Measurements from ENCODE around the gene SNX5.

Gene SNX5

GRCh38 chr20:17932396-17932795, 36.2 kb downstream of the SNX5 start:
- Histone ChIP-seq H3K36me3 (ENCODE audit: control insufficient read depth, insufficient read depth, low read length) (no peaks in the 10 kb centered on the region), H3K27ac (ENCODE audit: low read depth, low read length) (no peak overlapping the region), H3K4me3 (ENCODE audit: low read length) (no peak overlapping the region), H3K9ac (ENCODE audit: low read length) (no peak overlapping the region), H3K4me1 (ENCODE audit: control insufficient read depth, insufficient read depth, low read length) (peaks cover 16% of the 10 kb centered on the region), H3K27me3 (ENCODE audit: control insufficient read depth, insufficient read depth, low read length) (no peaks in the 10 kb centered on the region)

DNA sequence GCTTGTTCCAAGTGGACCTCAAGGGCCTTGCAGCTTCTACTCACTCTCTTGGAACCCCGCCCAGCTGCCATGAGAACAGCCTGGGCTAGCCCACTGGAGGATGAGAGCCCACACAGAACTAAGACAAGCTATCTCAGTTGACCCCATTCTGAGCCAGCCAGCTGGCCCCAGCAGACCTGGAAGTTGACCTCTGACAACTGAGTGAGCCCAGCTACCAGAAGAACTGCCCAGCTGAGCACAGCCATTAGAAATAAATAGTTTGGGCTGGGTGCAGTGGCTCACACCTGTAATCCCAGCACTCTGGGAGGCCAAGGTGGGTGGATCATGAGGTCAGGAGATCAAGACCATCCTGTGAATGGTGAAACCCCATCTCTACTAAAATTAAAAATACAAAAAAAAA, 37.1 kb downstream of the SNX5 start:
- Histone ChIP-seq H3K36me3 (ENCODE audit: control insufficient read depth, insufficient read depth, low read length) (no peaks in the 10 kb centered on the region), H3K4me1 (ENCODE audit: control insufficient read depth, insufficient read depth, low read length) (peaks cover 8% of the 10 kb centered on the region), H3K27ac (ENCODE audit: low read depth, low read length) (no peak overlapping the region)

DNA sequence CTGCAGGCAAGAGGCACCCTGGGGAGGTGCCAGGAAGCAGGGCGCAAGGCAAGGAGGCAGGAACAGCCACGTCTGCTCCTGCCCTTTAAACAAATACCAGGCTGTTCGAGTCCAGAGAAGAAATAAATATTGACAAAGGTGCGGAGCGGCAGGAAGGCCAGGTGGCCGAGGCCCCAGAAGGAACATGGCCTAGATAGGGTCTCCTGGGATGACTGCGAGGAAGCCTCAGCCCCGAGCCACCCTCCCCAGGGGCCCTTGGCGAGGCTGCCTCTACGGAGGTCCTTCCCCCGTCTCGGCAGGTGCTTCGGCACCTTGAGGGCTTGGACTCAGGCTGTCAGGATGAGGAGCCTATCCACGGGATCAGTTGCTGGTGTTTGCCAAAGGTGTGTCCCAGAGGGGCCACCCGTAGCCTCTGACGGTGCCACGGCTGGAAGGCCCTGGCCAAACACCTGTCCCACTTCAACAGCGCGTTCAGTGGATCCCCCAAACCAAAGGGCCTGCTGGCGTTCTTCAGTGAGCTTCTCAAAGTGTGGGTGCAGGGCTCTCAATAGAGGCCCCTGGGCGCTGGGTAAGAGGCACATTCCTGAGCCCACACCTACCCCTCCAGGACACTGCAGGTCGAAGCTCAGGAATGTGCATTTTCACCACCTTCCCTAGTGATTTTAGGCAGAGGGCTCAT, 39.8 kb downstream of the SNX5 start:
- H3K27ac ChIP-seq (ENCODE audit: low read depth, low read length), result no peak overlapping the region

More for the DNA sequence above, 37.1 kb downstream of the SNX5 start:
- Histone ChIP-seq H3K27me3 (ENCODE audit: control insufficient read depth, insufficient read depth, low read length) (no peaks in the 10 kb centered on the region), H3K4me3 (ENCODE audit: low read length) (no peak overlapping the region), H3K9ac (ENCODE audit: low read length) (no peak overlapping the region)

GRCh38 chr20:17928211-17928611, 40.4 kb downstream of the SNX5 start:
- H3K27me3 ChIP-seq (ENCODE audit: control insufficient read depth, insufficient read depth, low read length), result no peaks in the 10 kb centered on the region
- no peaks in the 10 kb centered on the region for H3K4me1 ChIP-seq (ENCODE audit: control insufficient read depth, insufficient read depth, low read length)
- no peak overlapping the region for H3K4me3 ChIP-seq (ENCODE audit: low read length)
- H3K27ac ChIP-seq (ENCODE audit: low read depth, low read length), result no peak overlapping the region
- H3K36me3 ChIP-seq (ENCODE audit: control insufficient read depth, insufficient read depth, low read length), result no peaks in the 10 kb centered on the region
- no peak overlapping the region for H3K9ac ChIP-seq (ENCODE audit: low read length)

More for the DNA sequence above, 39.8 kb downstream of the SNX5 start:
- Histone ChIP-seq H3K27me3 (ENCODE audit: control insufficient read depth, insufficient read depth, low read length) (no peaks in the 10 kb centered on the region), H3K9ac (ENCODE audit: low read length) (no peak overlapping the region), H3K4me3 (ENCODE audit: low read length) (no peak overlapping the region), H3K4me1 (ENCODE audit: control insufficient read depth, insufficient read depth, low read length) (no peaks in the 10 kb centered on the region), H3K36me3 (ENCODE audit: control insufficient read depth, insufficient read depth, low read length) (no peaks in the 10 kb centered on the region)

DNA sequence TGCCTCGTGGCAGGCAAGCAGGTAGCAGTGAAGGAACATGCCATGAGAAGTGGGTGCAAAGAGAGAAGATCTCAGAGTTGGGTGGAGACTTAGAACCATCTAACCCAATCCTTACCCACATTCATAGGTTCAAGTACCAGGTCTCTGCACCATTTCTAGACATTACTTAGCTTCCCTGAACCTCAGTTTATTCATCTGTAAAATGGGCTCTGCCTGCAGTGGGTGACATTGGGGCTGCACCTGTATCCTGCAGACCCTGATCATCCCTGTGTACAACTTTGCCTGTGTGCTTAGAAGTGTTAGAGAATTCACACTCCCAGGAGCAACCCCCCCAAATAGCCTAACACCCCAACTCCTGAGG, 42.7 kb downstream of the SNX5 start:
- Histone ChIP-seq H3K36me3 (ENCODE audit: control insufficient read depth, insufficient read depth, low read length) (no peaks in the 10 kb centered on the region), H3K9ac (ENCODE audit: low read length) (no peak overlapping the region), H3K27ac (ENCODE audit: low read depth, low read length) (no peak overlapping the region), H3K4me3 (ENCODE audit: low read length) (no peak overlapping the region), H3K4me1 (ENCODE audit: control insufficient read depth, insufficient read depth, low read length) (no peaks in the 10 kb centered on the region), H3K27me3 (ENCODE audit: control insufficient read depth, insufficient read depth, low read length) (no peaks in the 10 kb centered on the region)

DNA sequence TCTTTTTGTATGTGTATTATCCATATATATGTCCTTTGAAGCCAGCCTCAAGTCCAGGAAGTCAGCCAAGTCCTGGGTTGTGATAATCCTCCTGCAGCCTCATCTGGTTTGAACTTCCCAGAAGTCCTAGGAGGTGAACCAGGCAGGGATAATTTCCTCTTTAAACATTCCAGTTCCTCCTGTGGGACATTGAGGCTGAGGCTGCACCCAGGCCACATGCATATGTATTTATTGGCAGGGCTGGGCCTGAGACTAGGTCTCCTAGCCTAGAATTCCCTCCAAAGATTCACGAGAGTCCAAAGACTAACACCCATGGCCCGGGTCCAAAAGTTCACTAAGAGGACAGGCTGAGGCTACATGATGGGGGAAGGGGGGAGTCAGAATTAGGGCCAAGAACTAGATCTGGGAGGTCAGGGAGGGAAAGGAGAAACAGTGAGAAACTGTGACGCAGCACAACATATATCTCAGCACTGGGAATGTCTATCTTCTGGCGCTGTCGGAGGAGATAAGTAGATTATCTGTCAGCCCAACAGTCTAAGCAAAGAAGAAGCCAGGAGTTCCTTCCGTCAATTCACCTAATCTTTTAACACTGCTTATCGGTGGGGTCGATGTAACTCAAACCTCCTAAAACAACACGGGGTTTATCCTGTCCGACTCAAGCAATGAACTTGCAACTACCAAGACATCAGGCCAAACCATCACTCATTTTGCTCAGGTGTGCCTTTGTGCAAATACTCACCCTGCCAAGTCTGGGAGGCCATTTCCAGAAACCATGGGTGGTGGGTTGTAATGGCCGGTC, 43.3 kb downstream of the SNX5 start:
- no peaks in the 10 kb centered on the region for H3K27me3 ChIP-seq (ENCODE audit: control insufficient read depth, insufficient read depth, low read length)
- no peak overlapping the region for H3K9ac ChIP-seq (ENCODE audit: low read length)
- H3K4me1 ChIP-seq (ENCODE audit: control insufficient read depth, insufficient read depth, low read length), result no peaks in the 10 kb centered on the region
- H3K36me3 ChIP-seq (ENCODE audit: control insufficient read depth, insufficient read depth, low read length), result no peaks in the 10 kb centered on the region
- no peak overlapping the region for H3K4me3 ChIP-seq (ENCODE audit: low read length)
- no peak overlapping the region for H3K27ac ChIP-seq (ENCODE audit: low read depth, low read length)

DNA sequence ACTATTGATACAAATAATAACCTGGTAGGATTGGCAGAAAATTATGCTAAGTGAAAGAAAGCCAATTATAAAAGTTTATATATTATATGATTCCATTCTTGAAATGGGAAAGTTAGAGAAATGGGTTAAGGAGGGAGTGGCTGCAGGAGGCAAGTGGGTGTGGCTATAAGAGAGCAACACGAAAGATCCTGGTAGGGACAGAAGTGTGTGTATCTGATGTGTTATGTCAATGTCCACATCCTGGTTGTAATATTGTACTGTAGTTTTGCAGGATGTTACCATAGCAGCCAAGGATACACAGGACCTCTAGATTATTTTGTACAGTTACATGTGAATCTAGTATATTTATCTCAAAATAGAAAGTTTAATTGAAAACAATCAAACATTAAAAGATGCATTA, 46.8 kb downstream of the SNX5 start:
- Histone ChIP-seq H3K4me3 (ENCODE audit: low read length) (no peak overlapping the region), H3K27me3 (ENCODE audit: control insufficient read depth, insufficient read depth, low read length) (no peaks in the 10 kb centered on the region), H3K9ac (ENCODE audit: low read length) (no peak overlapping the region), H3K36me3 (ENCODE audit: control insufficient read depth, insufficient read depth, low read length) (no peaks in the 10 kb centered on the region), H3K4me1 (ENCODE audit: control insufficient read depth, insufficient read depth, low read length) (no peaks in the 10 kb centered on the region), H3K27ac (ENCODE audit: low read depth, low read length) (no peak overlapping the region)

DNA sequence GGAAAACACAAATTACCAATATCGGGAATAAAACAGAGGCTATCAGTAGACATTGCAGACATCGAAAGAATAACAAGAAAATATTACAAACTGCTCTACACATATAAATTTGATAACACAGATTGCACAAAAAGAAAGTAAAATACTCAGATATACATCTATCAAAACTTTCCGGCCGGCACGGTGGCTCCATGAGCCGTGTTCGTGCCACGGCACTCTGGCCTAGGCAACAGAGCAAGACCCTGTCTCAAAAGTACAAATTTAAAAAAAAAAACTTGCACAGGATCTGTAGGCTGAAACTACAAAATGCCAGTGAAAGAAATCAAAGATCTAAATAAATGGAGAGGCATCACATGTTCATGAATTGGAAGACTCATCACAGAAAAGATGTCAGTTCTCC, 49.4 kb downstream of the SNX5 start:
- Histone ChIP-seq H3K4me3 (ENCODE audit: low read length) (no peak overlapping the region), H3K27me3 (ENCODE audit: control insufficient read depth, insufficient read depth, low read length) (no peaks in the 10 kb centered on the region), H3K36me3 (ENCODE audit: control insufficient read depth, insufficient read depth, low read length) (no peaks in the 10 kb centered on the region), H3K9ac (ENCODE audit: low read length) (no peak overlapping the region), H3K4me1 (ENCODE audit: control insufficient read depth, insufficient read depth, low read length) (no peaks in the 10 kb centered on the region), H3K27ac (ENCODE audit: low read depth, low read length) (no peak overlapping the region)

DNA sequence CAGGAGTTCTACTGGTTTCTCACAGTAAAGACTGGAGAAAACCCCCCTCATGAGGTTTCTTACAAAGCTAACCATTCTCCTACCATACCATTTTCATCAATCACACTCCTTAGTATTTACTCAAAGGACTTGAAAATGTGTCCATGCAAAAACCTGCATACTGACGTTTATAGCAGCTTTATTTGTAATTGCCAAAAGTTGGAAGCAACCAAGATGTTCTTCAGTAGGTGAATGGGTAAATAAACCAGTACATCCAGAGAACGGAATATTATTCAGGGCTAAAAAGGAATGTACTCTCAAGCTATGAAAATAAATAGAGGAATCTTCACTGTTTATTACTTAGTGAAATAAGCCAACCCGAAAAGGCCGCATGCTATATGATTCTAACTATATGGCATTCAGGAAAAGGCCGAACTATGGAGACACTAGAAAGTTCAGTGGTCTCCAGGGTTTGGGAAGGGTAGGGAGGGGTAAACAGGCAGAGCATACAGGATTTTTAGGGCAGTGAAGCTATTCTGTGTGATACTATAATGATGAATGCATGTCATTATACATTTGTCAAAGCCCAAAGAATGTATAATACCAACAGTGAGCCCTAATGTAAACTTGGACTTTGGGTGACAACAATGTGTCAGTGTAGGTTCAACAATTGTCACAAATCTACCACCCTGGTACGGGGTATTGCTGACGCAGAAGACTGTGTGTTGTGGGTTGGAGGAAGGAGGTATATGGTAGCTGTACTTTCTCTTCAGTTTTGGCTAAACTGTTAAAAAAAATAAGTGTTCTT, 50.6 kb downstream of the SNX5 start:
- Histone ChIP-seq H3K27me3 (ENCODE audit: control insufficient read depth, insufficient read depth, low read length) (no peaks in the 10 kb centered on the region), H3K27ac (ENCODE audit: low read depth, low read length) (no peak overlapping the region), H3K36me3 (ENCODE audit: control insufficient read depth, insufficient read depth, low read length) (no peaks in the 10 kb centered on the region), H3K4me3 (ENCODE audit: low read length) (no peak overlapping the region), H3K4me1 (ENCODE audit: control insufficient read depth, insufficient read depth, low read length) (no peaks in the 10 kb centered on the region), H3K9ac (ENCODE audit: low read length) (no peak overlapping the region)

DNA sequence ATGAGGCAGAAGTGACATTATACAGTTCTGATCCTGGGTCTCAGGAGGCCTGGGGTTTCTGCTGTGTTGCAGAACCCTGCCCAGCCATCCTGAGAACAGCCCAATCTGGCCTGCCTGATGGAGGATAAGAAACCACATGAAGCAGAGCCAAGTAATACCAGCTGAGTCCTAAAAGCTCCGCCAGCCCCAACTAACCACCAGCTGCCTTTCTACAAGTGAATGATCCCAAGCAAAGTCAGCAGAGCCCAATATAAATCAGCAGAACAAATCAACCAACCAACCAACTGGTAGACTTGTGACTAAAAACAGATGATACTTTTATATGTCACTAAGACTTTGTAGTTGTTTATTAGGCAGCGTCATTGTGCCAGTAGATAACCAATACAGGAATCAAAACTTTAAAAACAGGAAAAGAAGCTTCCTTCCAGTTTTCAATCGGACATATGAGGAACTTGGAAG, 52.1 kb downstream of the SNX5 start:
- no peaks in the 10 kb centered on the region for H3K4me1 ChIP-seq (ENCODE audit: control insufficient read depth, insufficient read depth, low read length)
- no peaks in the 10 kb centered on the region for H3K36me3 ChIP-seq (ENCODE audit: control insufficient read depth, insufficient read depth, low read length)
- no peak overlapping the region for H3K27ac ChIP-seq (ENCODE audit: low read depth, low read length)

DNA sequence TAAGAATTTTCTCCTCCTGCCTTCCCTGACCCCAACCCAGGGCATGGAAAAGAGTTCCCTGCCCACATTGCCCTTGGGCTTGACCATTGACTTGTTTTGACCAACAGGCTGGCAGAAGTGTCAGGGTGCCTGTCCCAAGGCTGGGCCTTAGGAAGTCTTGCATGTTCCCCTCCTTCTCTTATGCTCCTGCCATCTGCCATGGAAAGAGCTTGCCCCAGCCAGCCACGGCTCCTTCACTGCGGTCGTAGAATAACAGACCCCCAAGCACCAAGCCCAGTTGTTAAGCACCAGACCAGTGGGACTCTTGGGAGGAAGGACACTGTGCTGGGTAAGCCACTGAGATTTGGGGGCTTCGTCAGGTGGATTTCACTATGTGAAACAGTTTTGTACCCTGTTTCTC, 53.6 kb downstream of the SNX5 start:
- no peak overlapping the region for H3K27ac ChIP-seq (ENCODE audit: low read depth, low read length)
- H3K9ac ChIP-seq (ENCODE audit: low read length), result no peak overlapping the region
- no peaks in the 10 kb centered on the region for H3K27me3 ChIP-seq (ENCODE audit: control insufficient read depth, insufficient read depth, low read length)
- H3K4me3 ChIP-seq (ENCODE audit: low read length), result no peak overlapping the region
- H3K4me1 ChIP-seq (ENCODE audit: control insufficient read depth, insufficient read depth, low read length), result peaks cover 2% of the 10 kb centered on the region
- no peaks in the 10 kb centered on the region for H3K36me3 ChIP-seq (ENCODE audit: control insufficient read depth, insufficient read depth, low read length)

More for the DNA sequence above, 52.1 kb downstream of the SNX5 start:
- Histone ChIP-seq H3K9ac (ENCODE audit: low read length) (no peak overlapping the region), H3K4me3 (ENCODE audit: low read length) (no peak overlapping the region), H3K27me3 (ENCODE audit: control insufficient read depth, insufficient read depth, low read length) (no peaks in the 10 kb centered on the region)

GRCh38 chr20:17912916-17913315, 55.7 kb downstream of the SNX5 start:
- no peak overlapping the region for H3K9ac ChIP-seq (ENCODE audit: low read length)
- H3K27me3 ChIP-seq (ENCODE audit: control insufficient read depth, insufficient read depth, low read length), result no peaks in the 10 kb centered on the region
- no peak overlapping the region for H3K4me3 ChIP-seq (ENCODE audit: low read length)
- peaks cover 2% of the 10 kb centered on the region for H3K4me1 ChIP-seq (ENCODE audit: control insufficient read depth, insufficient read depth, low read length)
- no peaks in the 10 kb centered on the region for H3K36me3 ChIP-seq (ENCODE audit: control insufficient read depth, insufficient read depth, low read length)
- no peak overlapping the region for H3K27ac ChIP-seq (ENCODE audit: low read depth, low read length)
